ENCODE results near the gene TMEM132D.

TMEM132D gene

GRCh38 chr12:129470196-129470595, 433.6 kb downstream of the TMEM132D start:
- no peaks in the 10 kb centered on the region for H4K20me1 ChIP-seq (ENCODE audit: insufficient read depth)
- H2AFZ ChIP-seq (ENCODE audit: low read depth): no peak overlapping the region
- no peak for TF ChIP-seq CTCF (conservative IDR thresholded peaks at IDR 0.05; ENCODE audit: low read depth, low read length)
- H3K27ac ChIP-seq: no peak overlapping the region
- no peaks in the 10 kb centered on the region for H3K4me1 ChIP-seq (ENCODE audit: low read depth, poor library complexity, severe bottlenecking)
- no peak overlapping the region for H3K4me2 ChIP-seq
- no peaks in the 10 kb centered on the region for H3K36me3 ChIP-seq (ENCODE audit: insufficient read depth)
- H3K4me3 ChIP-seq (IDR thresholded peaks at IDR 0.05; ENCODE audit: insufficient read depth, low read depth, low read length): no peak overlapping the region
- H3K27me3 ChIP-seq (ENCODE audit: insufficient read depth, low read depth): no peaks in the 10 kb centered on the region
- H3K79me2 ChIP-seq (ENCODE audit: insufficient read depth, low read depth): no peaks in the 10 kb centered on the region
- H3K9ac ChIP-seq: no peak overlapping the region

GRCh38 chr12:129467726-129468125, 436.1 kb downstream of the TMEM132D start:
- Histone ChIP-seq H3K4me1 (ENCODE audit: low read depth, poor library complexity, severe bottlenecking) (no peaks in the 10 kb centered on the region), H3K79me2 (ENCODE audit: insufficient read depth, low read depth) (no peaks in the 10 kb centered on the region), H3K36me3 (ENCODE audit: insufficient read depth) (no peaks in the 10 kb centered on the region), H3K4me3 (IDR thresholded peaks at IDR 0.05; ENCODE audit: insufficient read depth, low read depth, low read length) (no peak overlapping the region), H4K20me1 (ENCODE audit: insufficient read depth) (no peaks in the 10 kb centered on the region), H3K27me3 (ENCODE audit: insufficient read depth, low read depth) (no peaks in the 10 kb centered on the region), H3K9ac (no peak overlapping the region), H3K4me2 (no peak overlapping the region), H3K27ac (no peak overlapping the region), H2AFZ (ENCODE audit: low read depth) (no peak overlapping the region)
- no peak for TF ChIP-seq CTCF (conservative IDR thresholded peaks at IDR 0.05; ENCODE audit: low read depth, low read length)

GRCh38 chr12:129467289-129467688, 436.5 kb downstream of the TMEM132D start:
- TF ChIP-seq CTCF (conservative IDR thresholded peaks at IDR 0.05; ENCODE audit: low read depth, low read length): no peak
- no peak overlapping the region for H3K27ac ChIP-seq

GRCh38 chr12:129466499-129466898, 437.3 kb downstream of the TMEM132D start:
- TF ChIP-seq CTCF (conservative IDR thresholded peaks at IDR 0.05; ENCODE audit: low read depth, low read length): no peak
- Histone ChIP-seq H3K4me3 (IDR thresholded peaks at IDR 0.05; ENCODE audit: insufficient read depth, low read depth, low read length) (no peak overlapping the region), H3K27ac (no peak overlapping the region), H3K27me3 (ENCODE audit: insufficient read depth, low read depth) (no peaks in the 10 kb centered on the region), H4K20me1 (ENCODE audit: insufficient read depth) (no peaks in the 10 kb centered on the region), H3K36me3 (ENCODE audit: insufficient read depth) (no peaks in the 10 kb centered on the region), H3K4me2 (no peak overlapping the region), H3K4me1 (ENCODE audit: low read depth, poor library complexity, severe bottlenecking) (no peaks in the 10 kb centered on the region), H2AFZ (ENCODE audit: low read depth) (no peak overlapping the region), H3K79me2 (ENCODE audit: insufficient read depth, low read depth) (no peaks in the 10 kb centered on the region), H3K9ac (no peak overlapping the region)

More at GRCh38 chr12:129467289-129467688, 436.5 kb downstream of the TMEM132D start:
- Histone ChIP-seq H3K4me2 (no peak overlapping the region), H3K36me3 (ENCODE audit: insufficient read depth) (no peaks in the 10 kb centered on the region), H3K79me2 (ENCODE audit: insufficient read depth, low read depth) (no peaks in the 10 kb centered on the region), H3K4me3 (IDR thresholded peaks at IDR 0.05; ENCODE audit: insufficient read depth, low read depth, low read length) (no peak overlapping the region), H3K9ac (no peak overlapping the region), H3K27me3 (ENCODE audit: insufficient read depth, low read depth) (no peaks in the 10 kb centered on the region), H4K20me1 (ENCODE audit: insufficient read depth) (no peaks in the 10 kb centered on the region), H2AFZ (ENCODE audit: low read depth) (no peak overlapping the region), H3K4me1 (ENCODE audit: low read depth, poor library complexity, severe bottlenecking) (no peaks in the 10 kb centered on the region)
